Caco-2 (cell line): ENCODE measurements around the gene KREMEN2. TPM values are rescaled to one million over a fixed set of nuclear protein-coding genes. Genes with fewer than 3 reads are reported as not detected.
A peak's percentile ranks its signal among the peaks of the same experiment; 100 is the strongest.

ENCODE experiments used
- BruUV-seq: library from RNA; stranded (reverse); fragments of 400-500 nt; replicated peaks from 2 replicates; lab custom pipeline; 2021; lab: Mats Ljungman, UMichigan
- CTCF ChIA-PET: fragments of 300-600 bp; sonication (Branson Sonifier 250); formaldehyde crosslinking; loops from one replicate; lab custom pipeline; 2022; ENCODE audit warnings: antibody characterized with exemption; lab: Charles Lee
- POLR2A ChIA-PET: fragments of 300-600 bp; sonication (Branson Sonifier 250); formaldehyde crosslinking; loops from one replicate; lab custom pipeline; 2022; ENCODE audit warnings: antibody characterized with exemption; lab: Charles Lee
- DNase-seq, 2 experiments: peaks; one replicate each; pipeline versions ENCODE4 v3.0.0 to v3.0.0-alpha.2; 2020 to 2022
- H3K27me3 ChIP-seq: replicated peaks from 2 replicates; pipeline ENCODE4 v1.6.0; 2011; ENCODE audit warnings: low read length; ENCODE audit not compliant: control insufficient read depth, insufficient read depth
- H3K36me3 ChIP-seq: 2 replicates; pipeline ENCODE4 v1.5.1; 2011; ENCODE audit warnings: low read length; ENCODE audit not compliant: control insufficient read depth, insufficient read depth
- H3K4me1 ChIP-seq: fragments of 250-450 bp; sonication (Bioruptor Pico); 2 replicates; pipeline ENCODE4 v1.5.1; 2020; ENCODE audit warnings: mild to moderate bottlenecking
- H3K4me3 ChIP-seq: 2 replicates; pipeline ENCODE4 v1.5.1; 2011; ENCODE audit warnings: low read depth, mild to moderate bottlenecking, control low read depth, low read length
- H3K9me3 ChIP-seq: fragments of 250-450 bp; sonication (Bioruptor Pico); 2 replicates; pipeline ENCODE4 v1.5.1; 2020; ENCODE audit warnings: mild to moderate bottlenecking, moderate library complexity
- H3K27ac Mint-ChIP-seq: one replicate; pipeline ENCODE4 v1.8.0; 2022; ENCODE audit warnings: mixed read lengths; ENCODE audit not compliant: unreplicated experiment
- H3K27me3 Mint-ChIP-seq: one replicate; pipeline ENCODE4 v1.8.0; 2022; ENCODE audit warnings: mixed read lengths; ENCODE audit not compliant: insufficient read depth, unreplicated experiment
- H3K36me3 Mint-ChIP-seq: one replicate; pipeline ENCODE4 v1.8.0; 2022; ENCODE audit warnings: mild to moderate bottlenecking, mixed read lengths; ENCODE audit not compliant: insufficient read depth, unreplicated experiment
- H3K4me1 Mint-ChIP-seq: one replicate; pipeline ENCODE4 v1.8.0; 2022; ENCODE audit warnings: low read depth, mixed read lengths; ENCODE audit not compliant: unreplicated experiment
- H3K4me3 Mint-ChIP-seq: one replicate; pipeline ENCODE4 v1.8.0; 2022; ENCODE audit warnings: mild to moderate bottlenecking, moderate library complexity, mixed read lengths; ENCODE audit not compliant: unreplicated experiment
- H3K9me3 Mint-ChIP-seq: one replicate; pipeline ENCODE4 v1.8.0; 2022; ENCODE audit warnings: mixed read lengths; ENCODE audit not compliant: unreplicated experiment
- CTCF ChIP-seq, 2 experiments: fragments of 200-600 bp in 1 of 2; IDR thresholded peaks; 1 replicate in 1 of 2; 2 replicates in 1 of 2; pipeline versions ENCODE4 v1.5.1 to v1.8.0; 2011 to 2022; ENCODE audit warnings: antibody characterized with exemption in 1 of 2, control low read depth in 1 of 2, inconsistent platforms in 1 of 2, low read depth in 1 of 2, low read length in 1 of 2, mild to moderate bottlenecking in 1 of 2, moderate library complexity in 1 of 2; ENCODE audit not compliant: insufficient read depth in 1 of 2, severe bottlenecking in 1 of 2, unreplicated experiment in 1 of 2
- intact Hi-C: fragments of 100-400 bp; cut with micrococcal nuclease; formaldehyde crosslinking; loops from one replicate; pipeline ENCODE4 v1.10.0; 2022; ENCODE audit not compliant: unreplicated experiment
- total RNA-seq: library from RNA; stranded (reverse); gene quantifications from 2 replicates; pipeline ENCODE4 v1.2.3, GENCODE V29; 2022

Gene KREMEN2
- total RNA-seq, 1 experiment from 2014 or later = 2.2 TPM

GRCh38 chr16:3000540-3000939 lies 36.5 kb downstream of the KREMEN2 start:
- no peak for DNase-seq
- peaks cover 19% of the 10 kb centered on the region for H3K36me3 Mint-ChIP-seq
- POLR2A ChIA-PET = no interaction called here
- no peak for TF ChIP-seq CTCF (IDR thresholded peaks at IDR 0.05; ENCODE audit: insufficient read depth in 1 of 2, low read depth in 1 of 2, low read length in 1 of 2, severe bottlenecking in 1 of 2, unreplicated experiment in 1 of 2)
- no peak overlapping the region for H3K4me3 Mint-ChIP-seq
- H3K4me1 ChIP-seq = peaks cover 3% of the 10 kb centered on the region; the same call in 1 of the 2 replicates
- no peak overlapping the region for H3K4me3 ChIP-seq
- BruUV-seq = no TSS peak
- H3K27me3 ChIP-seq = no peaks in the 10 kb centered on the region
- CTCF ChIA-PET = interaction anchor here (0.5 to 1.9 kb wide), 4 partner anchors 20 to 122 kb away, joined by 4 to 15 read pairs (median 4); partner anchors contain the start of gene TNFRSF12A
- H3K4me1 Mint-ChIP-seq = no peaks in the 10 kb centered on the region
- no peak overlapping the region for H3K27ac Mint-ChIP-seq
- no peaks in the 10 kb centered on the region for H3K9me3 ChIP-seq
- H3K9me3 Mint-ChIP-seq = no peaks in the 10 kb centered on the region
- H3K36me3 ChIP-seq = peaks cover 1% of the 10 kb centered on the region; the same call in 1 of the 2 replicates
- intact Hi-C loops = no loop called here
- no peaks in the 10 kb centered on the region for H3K27me3 Mint-ChIP-seq

- peaks cover 11% of the 10 kb centered on the region for H3K4me1 ChIP-seq
Observed at GRCh38 chr16:3001316-3001715, 37.2 kb downstream of the KREMEN2 start.

More at GRCh38 chr16:3001316-3001715, 37.2 kb downstream of the KREMEN2 start:
- BruUV-seq = no TSS peak
- POLR2A ChIA-PET = no interaction called here
- Mint-ChIP-seq H3K4me1 (no peaks in the 10 kb centered on the region), H3K4me3 (no peak overlapping the region), H3K27me3 (no peaks in the 10 kb centered on the region), H3K9me3 (no peaks in the 10 kb centered on the region), H3K36me3 (peaks cover 19% of the 10 kb centered on the region), H3K27ac (no peak overlapping the region)
- CTCF ChIA-PET = interaction anchor here (0.5 to 1.9 kb wide), 7 partner anchors 9 to 509 kb away, joined by 3 to 15 read pairs (median 4); partner anchors contain the start of gene ZNF213
- Histone ChIP-seq H3K9me3 (no peaks in the 10 kb centered on the region), H3K27me3 (no peaks in the 10 kb centered on the region), H3K36me3 (peaks cover 1% of the 10 kb centered on the region; the same call in 1 of the 2 replicates), H3K4me3 (no peak overlapping the region)
- DNase-seq = peak in 1 of 2 experiments; percentile 43
- no peak for TF ChIP-seq CTCF (IDR thresholded peaks at IDR 0.05; ENCODE audit: insufficient read depth in 1 of 2, low read depth in 1 of 2, low read length in 1 of 2, severe bottlenecking in 1 of 2, unreplicated experiment in 1 of 2)
- intact Hi-C loops = no loop called here
